Kidney tubule cell (primary cell): Measurements from ENCODE around the gene CLDN5.
"Not testable (repeated sequence)": the region's sequence is repeated elsewhere in the genome, so short reads cannot be mapped to it uniquely, and the experiment has no call there.

Experiments used
- DNase-seq: peaks from one replicate; pipeline ENCODE4 v3.0.0-alpha.2; 2018; ENCODE audit warnings: low spot score

Gene CLDN5

DNA sequence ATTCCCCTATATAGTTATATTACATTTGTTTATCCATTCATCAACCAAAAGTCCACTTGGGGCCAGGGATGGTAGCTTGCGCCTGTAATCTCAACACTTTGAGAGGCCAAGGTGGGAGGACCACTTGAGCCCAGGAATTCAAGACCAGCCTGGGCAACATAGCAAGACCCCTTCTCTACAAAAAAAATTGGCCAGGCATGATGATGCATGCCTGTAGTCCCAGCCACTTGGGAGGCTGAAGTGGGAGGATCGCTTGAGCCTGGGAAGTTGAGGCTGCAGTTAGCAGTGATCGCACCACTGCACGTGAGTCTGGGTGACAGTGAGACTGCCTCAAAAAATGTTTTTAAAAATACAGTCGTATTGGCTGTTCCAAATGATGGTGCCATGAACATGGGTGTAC is 24.2 kb upstream of the CLDN5 start:
- DNase-seq: not testable (repeated sequence)

- DNase-seq: no peak
These were observed 23.4 kb upstream of the CLDN5 start for GRCh38 chr22:19547620-19548019.

GRCh38 chr22:19546680-19547079 is 22.5 kb upstream of the CLDN5 start:
- no peak for DNase-seq

- no peak for DNase-seq
These were observed 21.7 kb upstream of the CLDN5 start for GRCh38 chr22:19545935-19546207.

GRCh38 chr22:19543970-19544708 is 19.9 kb upstream of the CLDN5 start:
- DNase-seq: no peak

DNA sequence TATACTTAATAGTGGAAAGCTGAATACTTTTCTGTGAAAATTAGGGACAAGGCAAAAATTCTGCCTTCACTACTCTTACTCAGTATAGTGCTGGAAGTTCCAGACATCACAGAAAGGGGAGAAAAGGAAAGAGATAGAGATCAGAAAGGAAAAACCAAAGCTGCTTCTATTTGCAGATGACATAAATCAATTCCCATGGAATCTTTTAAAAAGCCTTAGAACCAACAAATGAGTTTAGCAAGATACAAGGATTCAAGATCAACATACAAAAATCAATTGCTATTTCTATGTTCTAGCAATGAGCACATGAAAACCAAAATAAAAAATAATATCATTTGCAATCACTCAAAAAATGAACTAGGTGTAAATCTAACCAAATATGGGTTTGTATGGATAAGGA is 16.2 kb upstream of the CLDN5 start:
- no peak for DNase-seq

GRCh38 chr22:19537941-19538488 is 13.8 kb upstream of the CLDN5 start:
- DNase-seq: no peak

DNA sequence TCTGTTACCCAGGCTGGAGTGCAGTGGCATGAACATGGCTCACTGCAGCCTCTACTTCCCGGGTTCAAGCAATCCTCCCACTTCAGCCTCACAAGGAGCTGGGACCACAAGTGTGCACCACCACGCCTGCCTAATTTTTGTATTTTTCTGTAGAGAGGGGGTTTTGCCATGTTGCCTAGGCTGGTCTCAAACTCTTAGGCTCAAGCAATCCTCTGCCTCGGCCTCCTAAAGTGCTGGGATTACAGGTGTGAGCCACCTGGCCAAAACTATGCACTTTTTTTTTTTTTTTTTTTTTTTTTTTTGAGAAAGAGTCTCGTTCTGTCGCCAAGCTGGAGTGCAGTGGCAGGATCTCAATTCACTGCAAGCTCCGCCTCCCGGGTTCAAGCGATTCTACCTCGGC is 12.4 kb upstream of the CLDN5 start:
- no peak for DNase-seq

GRCh38 chr22:19535001-19535400 is 10.8 kb upstream of the CLDN5 start:
- DNase-seq: no peak

GRCh38 chr22:19533857-19534256 is 9.6 kb upstream of the CLDN5 start:
- DNase-seq: no peak

GRCh38 chr22:19533049-19533626 is 8.9 kb upstream of the CLDN5 start:
- DNase-seq: no peak

GRCh38 chr22:19531327-19531726 is 7.1 kb upstream of the CLDN5 start:
- not testable (repeated sequence) for DNase-seq

DNA sequence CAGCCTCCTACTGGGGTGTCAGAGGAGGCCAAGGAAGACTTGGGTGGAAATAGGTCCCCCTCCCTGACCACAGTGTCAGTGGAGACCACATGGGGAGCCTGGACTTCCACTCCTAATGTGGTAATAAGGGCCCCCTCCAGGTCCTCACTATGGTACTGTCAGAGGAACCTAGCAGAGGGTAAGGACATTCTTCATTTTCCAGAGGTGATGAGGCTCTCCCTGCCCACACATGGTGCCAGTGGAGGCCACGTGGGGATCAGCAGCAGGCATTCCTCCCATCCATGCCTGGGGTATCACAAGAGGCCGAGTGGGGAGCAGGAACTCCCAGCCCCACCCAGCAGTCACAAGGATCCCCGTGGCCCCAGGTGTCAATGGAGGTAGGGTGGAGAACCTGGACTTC is 6.5 kb upstream of the CLDN5 start:
- no peak for DNase-seq

DNA sequence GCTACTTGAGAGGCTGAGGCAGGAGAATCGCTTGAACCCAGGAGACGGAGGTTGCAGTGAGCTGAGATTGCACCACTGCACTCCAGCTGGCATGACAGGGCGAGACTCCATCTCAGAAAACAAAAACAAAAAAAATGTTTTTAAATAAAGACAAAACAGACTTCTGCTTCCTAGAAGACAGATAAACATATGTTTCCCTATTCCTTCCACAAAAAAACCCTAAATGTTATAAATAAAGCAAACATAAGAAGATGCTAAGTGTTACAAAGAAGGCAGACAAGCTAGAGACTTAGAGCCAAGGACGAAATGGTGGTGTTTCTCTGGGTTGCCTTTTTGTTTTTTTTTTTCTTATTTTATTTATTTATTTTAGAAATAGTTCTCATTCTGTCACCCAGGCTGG is 5.6 kb upstream of the CLDN5 start:
- no peak for DNase-seq

DNA sequence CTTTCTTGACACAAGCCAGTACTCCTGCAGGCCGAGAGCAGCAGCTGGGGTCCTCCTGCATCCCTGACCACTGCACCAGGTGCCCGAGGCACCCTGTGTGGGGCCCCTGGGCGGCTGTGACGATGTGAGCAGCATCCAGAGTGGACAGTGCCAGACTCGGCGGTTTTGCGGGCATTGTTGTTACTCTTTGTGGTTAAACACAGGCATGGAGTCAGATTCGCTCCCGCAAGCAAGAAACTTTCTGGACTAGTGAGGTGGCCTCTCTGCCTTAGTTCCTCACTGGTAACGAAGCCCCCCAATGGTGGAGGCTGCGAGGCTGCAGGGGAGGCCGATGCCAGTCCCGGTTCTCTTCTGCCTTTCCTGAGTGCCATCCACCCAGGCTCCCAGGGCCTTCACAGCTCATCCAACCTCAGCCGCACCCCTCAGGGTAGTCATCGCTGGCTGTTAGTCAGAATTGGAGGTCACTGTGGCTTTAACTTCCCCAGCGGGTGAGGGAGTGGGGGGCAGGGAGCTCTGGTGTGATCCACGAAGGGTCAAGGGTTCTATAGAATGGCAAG is 3.7 kb upstream of the CLDN5 start:
- DNase-seq: no peak

GRCh38 chr22:19527321-19527721 is 3.1 kb upstream of the CLDN5 start:
- no peak for DNase-seq

DNA sequence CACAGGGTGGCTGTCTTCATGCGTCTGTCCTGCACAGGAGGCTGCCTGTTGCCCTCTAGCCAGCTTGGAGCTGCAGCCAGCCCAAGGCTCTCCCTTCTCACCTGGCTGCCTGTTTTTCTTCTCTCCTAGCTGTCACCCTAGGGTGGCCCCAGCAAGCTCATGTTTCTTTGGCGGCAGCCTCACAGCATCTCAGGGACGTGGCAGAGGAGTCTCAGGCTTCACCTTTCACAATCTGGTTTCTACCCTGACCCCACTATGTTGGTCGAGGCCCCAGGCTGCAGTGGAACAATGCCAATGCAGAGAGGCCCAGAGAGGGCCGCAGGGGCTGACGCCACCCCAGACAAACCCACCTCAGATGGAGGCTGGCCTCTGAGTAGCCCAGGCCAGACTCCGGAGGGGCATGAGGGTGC is 2.5 kb upstream of the CLDN5 start:
- no peak for DNase-seq

DNA sequence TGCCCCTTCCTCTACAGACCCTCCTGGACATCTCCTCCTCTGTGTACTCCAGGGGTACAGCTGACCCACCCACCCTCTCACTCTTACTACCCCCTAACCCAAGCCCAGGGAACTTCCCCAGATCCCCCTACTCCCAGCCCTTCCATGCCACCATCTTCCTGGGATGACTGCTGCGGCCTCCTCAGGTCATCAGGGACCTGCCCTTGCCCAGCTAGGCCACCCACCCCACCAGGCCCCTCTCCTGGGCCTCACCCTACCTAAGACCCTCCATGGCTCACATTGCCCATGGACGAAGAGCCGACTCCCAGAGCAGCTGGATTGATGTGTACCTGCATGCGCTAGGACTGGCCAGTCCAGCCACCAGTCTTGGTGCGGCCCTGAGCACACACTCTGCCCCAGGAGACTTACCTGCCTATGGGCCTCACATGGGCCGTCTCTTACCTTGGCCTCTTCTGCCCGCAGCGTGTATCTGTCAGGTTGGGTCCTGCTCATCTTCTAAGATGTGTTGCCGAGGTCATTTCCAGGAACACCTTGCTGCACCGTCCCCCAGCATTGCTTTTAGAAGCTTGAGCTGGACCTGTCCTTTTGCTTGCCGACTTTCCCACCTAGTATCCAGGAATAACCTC is 2.0 kb upstream of the CLDN5 start:
- DNase-seq: no peak

DNA sequence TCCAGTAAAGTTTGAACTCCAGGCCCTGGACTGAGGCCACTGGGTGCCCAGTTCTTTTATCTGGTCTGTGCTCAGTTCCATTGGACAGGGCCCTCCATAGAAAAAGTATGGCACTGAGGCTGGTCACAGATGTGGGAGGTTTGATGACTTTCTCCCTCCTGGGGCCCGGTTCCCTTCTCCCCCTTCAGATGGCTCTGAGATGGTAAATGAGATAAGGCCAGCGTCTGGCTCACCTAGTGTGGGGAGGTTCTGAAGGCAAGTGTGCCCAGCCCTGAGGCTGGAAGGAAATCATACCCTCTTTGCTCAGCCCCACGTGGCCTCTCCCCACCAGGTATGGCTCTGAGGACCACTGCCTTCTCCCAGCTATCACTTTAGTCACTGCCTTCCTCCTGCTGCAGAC is 1.5 kb upstream of the CLDN5 start:
- DNase-seq: no peak

- no peak for DNase-seq
These were observed 978 bp upstream of the CLDN5 start for GRCh38 chr22:19525116-19525660.

DNA sequence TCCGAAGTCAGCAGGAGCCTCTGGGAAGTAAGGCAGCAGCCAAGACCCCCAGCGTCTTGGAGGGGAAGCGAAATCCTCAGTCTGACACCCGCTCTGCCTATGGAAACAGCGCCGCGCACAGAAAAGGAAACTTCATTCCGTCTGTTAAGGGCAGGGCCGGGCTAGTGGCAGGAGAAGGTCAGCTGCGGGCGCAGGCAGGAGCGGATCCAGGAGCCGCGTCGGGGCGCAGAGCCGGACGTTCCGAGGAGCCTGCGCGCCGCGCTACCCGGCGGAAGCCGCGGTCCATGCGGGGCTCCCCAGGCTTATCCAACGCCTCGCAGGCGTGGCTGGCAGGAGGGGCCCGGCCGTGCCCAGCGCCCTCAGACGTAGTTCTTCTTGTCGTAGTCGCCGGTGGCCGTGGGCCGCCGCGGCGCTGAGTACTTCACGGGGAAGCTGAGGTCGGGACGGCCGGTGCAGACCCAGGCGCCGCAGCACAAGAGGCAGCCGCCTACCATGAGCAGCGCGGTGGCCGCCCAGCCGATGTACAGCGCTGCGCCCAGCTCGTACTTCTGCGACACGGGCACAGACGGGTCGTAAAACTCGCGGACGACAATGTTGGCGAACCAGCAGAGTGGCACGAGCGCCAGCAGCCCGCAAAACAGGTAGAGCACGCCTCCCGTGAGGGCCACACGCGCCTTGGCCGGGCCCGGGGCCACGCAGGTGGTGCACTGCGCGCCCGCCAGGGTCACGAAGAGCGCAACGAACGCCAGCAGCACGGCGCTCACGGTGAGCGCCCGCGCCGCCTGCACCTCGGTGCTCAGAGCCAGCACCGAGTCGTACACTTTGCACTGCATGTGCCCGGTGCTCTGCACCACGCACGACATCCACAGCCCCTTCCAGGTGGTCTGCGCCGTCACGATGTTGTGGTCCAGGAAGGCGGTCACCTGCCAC is 705 bp downstream of the CLDN5 start:
- peak; percentile 13 for DNase-seq

- no peak for DNase-seq
These were observed 1.4 kb downstream of the CLDN5 start for GRCh38 chr22:19522881-19523239.
